ENCODE data around the gene CFDP1.

GRCh38 chr16:75456971-75457370, 23.7 kb upstream of the CFDP1 start:
- no peak for TF ChIP-seq EZH2 (IDR thresholded peaks at IDR 0.05; ENCODE audit: borderline replicate concordance, low read depth, low read length, severe bottlenecking)
- TF ChIP-seq CTCF (IDR thresholded peaks at IDR 0.05; ENCODE audit: borderline replicate concordance, extremely low read depth, low read length, poor library complexity, severe bottlenecking) = no peak
